ENCODE measurements around the gene CFAP74.

The CFAP74 gene

DNA sequence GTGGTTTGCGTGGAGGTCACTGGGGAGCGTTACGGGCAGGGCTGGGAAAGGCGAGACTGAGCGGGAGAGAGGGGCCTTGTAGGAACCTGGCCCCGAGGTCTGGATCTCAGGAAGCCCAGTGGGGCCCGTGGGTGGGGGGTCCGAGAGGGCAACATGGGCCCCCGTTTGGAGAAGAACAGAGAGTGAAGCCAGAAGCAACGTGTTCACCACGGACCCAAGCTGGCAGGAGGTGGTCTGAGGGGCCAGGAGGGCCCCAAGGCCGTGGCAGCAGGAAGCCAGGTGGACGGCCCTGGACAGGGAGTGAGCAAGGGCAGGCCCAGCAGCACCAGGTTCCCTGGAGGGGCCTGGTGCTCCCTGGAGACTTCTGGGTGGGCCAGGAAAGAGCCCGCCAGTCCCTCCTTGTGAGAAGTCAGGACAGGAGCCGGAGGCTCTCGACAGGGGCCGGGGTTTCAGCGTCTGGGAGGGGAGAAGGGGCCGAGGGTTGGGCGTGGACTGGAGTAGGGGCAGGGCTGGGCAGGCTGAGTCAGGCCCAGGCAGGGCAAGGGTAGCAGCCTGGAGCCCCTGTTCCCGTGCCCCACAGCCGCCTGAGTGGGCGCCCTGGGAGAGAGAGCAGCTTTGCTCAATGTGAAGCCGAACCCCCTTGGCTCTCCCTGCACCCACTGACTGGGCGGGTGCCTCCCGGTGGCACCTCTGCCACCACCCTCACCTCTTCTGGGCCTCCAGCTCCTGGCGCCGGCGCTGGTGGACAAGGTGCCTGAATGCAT, 33.5 kb downstream of the CFAP74 start:
- FAIRE-seq, result no peak
- DNase-seq (ENCODE audit: low spot score), result no peak

DNA sequence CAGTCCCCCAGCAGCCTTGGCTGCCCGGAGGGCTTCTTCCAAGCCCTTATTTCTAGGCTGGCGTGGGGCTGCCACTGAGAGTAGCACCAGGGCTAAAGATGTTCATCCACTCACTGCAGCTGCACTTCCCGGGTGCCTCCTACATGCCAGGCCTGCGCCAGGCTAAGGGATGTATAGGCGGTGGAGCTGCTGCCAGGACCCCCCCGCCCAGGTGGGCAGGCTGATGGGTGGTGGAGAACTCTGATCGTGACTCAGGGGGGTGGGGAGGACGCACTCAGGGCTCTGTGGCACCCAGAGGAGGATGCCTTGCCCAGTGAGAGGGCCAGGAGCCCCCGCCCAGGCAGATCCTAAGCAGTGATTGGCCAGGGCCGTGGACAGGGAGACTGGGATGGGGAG, 34.1 kb downstream of the CFAP74 start:
- no peak for FAIRE-seq
- no peak for DNase-seq (ENCODE audit: low spot score)

DNA sequence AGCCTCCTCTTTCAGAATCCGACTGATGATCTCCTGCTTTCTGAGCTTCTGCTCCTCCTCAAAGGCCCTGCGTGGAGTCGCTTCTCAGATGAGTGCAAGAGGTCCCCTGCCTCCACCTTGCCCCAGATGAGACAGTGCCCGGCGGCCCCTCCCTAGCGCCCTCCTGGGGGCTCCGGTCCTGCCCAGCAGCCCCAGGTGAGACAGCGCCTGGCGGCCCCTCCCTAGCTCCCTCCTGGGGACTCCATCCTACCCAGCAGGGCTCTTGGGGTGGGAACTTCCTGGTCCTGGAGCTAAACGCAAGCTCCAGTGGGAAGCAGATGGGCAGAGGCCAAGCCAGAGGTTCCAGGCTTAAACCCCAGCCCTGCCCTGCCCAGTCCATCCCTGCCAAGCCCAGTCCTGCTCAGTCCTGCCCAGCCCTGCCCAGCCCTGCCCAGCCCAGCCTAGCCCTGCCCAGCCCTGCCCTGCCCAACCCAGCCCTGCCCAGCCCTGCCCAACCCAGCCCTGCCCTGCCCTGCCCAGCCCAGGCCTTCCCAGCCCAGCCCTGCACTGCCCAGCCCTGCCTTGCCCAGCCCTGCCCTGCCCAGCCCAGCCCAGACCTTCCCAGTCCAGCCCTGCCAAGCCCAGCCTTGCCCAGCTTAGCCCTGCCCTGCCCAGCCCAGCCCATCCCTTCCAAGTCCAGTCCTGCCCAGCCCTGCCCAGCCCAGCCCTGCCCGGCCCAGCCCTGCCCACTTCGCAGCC, 34.6 kb downstream of the CFAP74 start:
- FAIRE-seq (no peak), DNase-seq (ENCODE audit: low spot score) (no peak)

DNA sequence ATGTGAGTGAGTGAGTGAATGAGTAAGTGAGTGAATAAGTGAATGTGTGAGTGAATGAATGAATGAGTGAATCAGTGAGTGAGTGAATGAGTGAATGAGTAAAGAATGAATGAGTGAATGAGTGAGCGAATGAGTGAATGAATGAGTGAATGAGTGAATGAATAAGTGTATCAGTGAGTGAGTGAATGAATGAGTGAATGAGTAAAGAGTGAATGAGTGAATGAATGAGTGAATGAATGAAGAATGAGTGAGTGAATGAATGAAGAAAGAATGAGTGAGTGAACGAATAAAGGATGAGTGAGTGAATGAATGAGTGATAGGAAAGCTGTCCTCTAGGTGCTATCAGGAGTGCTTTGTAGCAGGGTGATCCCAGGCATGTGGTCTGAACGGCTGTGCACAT, 35.7 kb downstream of the CFAP74 start:
- FAIRE-seq (no peak), DNase-seq (ENCODE audit: low spot score) (no peak)

DNA sequence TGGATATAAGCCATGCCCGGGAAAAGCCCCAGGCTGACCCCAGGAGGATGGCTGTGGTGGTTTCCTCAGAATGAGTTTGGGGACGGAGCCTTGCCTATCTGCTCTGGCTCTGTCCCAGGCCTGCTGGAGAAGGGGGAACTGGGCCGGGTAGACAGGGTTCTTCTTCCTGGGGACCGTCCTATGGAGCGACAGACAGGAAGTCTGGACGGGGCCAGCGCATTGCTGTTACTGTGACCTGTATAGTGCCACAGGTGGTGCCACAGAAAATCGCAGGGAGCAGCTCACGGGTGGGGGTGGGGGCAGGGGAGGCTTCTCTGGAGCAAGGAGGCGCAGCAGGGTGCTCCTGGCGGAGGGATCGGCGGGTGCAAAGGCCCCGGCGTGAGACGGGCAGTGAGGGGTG, 36.4 kb downstream of the CFAP74 start:
- no peak for FAIRE-seq

DNA sequence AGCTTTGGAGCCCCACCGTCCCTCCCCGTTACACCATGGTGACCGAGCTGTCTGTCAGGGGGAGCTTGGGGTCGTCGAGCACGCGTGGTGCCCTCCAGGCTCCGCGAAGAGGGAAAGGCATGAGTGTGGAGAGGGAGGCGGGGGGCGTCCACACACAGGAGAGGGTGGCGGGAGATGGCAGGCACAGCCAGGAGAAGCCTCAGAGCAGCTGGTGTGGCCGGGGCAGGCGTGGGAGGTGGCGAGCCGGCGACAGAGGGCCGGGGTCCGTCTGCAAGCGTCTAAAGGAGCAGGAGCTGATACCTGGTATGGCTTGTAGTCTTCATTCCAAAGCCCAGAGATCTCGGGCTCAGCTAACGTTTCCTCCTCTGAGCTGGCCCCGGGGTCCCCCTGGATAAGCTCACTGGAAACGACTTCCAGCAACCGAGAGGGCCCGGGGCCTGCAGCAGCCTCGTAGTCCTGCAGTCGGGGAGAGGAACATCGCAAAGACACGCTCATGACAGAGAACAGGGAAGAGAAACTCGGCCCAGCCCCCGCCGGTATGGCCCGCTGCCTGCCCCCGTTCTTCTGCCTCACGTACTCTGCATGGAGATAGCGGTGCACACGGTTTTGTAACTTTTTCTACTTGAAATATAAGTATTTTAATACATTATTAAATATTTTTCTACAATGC, 37.4 kb downstream of the CFAP74 start:
- no peak for FAIRE-seq
- DNase-seq (ENCODE audit: low spot score), result no peak

More for the DNA sequence above, 36.4 kb downstream of the CFAP74 start:
- DNase-seq (ENCODE audit: low spot score), result no peak

DNA sequence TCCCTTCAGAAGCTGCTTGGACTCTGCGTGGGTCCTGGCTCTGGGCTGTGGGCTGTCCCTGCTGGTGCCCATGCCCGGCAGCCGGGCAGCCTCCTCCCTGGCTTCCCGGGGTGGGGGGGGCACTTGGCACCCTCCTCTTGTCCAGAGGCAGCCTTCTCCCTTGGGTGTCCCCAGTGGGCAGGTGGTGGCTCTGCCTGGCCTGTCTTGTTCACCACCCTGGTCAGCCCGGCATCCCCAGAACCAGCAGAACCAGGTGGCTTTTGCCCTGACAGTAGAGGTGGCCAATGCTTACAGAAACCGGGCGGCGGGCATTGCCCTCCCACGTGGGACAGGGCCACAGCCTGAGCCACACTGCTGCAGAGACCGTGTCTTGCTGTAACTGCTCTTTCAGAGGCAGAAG, 38.0 kb downstream of the CFAP74 start:
- DNase-seq (ENCODE audit: low spot score) (no peak), FAIRE-seq (no peak)

DNA sequence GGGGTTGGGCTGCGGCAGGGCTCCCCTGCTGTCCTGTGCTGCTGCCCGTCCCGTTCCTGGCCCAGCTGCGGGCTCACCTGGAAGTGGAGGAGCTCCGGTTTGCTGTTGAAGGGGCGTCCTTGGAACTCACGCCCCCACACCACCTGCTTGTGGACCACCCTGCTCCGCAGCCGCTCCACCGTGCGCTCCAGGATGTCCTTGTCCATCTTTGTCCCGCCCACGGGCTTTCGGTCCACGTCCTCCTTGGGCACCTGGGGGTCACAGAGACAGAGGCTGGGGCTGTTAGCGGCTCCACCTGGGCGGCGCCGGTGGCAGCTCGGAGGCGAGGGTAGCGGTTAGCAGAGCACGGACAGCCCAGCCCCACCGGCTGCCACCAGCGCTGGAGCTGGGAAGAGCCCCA, 38.8 kb downstream of the CFAP74 start:
- DNase-seq (ENCODE audit: low spot score) (no peak), FAIRE-seq (no peak)

DNA sequence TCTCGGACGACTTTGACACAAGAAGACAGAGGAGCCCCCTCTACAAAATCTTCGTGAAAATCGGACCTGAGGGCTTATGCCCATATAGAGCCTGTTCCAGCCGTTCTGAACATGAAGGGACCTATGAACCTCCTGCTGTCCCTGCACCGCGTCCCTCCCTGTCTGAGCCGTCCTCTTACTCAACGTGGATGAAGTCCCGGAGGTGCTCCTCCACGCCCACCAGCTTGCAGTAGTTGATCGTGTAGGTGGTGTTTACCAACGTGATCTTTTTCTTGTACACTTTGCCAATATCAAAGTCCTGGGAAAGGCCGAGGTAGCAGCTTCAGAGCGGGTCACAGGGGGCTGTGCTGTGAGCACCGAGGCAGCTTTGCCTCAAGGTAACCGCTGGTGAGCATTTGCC, 40.0 kb downstream of the CFAP74 start:
- FAIRE-seq (no peak), DNase-seq (ENCODE audit: low spot score) (no peak)

DNA sequence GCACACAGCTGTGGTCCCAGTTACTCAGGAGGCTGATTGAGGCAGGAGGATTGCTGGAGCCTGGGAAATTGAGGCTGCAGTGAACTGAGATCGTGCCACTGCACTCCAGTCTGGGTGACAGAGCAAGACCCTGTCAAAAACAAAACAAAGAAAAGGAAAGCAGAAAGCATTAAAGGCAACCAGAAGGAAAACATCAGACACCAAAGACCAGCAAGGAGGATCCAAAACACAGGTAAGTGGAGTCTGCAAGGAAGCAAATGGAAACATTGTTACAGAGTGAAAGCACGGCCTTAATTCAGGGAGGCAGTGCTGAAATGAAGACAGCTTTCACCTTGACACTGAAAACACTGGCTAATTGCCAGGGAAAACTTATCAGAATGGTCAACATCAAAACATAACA, 40.8 kb downstream of the CFAP74 start:
- FAIRE-seq (no peak), DNase-seq (ENCODE audit: low spot score) (no peak)

DNA sequence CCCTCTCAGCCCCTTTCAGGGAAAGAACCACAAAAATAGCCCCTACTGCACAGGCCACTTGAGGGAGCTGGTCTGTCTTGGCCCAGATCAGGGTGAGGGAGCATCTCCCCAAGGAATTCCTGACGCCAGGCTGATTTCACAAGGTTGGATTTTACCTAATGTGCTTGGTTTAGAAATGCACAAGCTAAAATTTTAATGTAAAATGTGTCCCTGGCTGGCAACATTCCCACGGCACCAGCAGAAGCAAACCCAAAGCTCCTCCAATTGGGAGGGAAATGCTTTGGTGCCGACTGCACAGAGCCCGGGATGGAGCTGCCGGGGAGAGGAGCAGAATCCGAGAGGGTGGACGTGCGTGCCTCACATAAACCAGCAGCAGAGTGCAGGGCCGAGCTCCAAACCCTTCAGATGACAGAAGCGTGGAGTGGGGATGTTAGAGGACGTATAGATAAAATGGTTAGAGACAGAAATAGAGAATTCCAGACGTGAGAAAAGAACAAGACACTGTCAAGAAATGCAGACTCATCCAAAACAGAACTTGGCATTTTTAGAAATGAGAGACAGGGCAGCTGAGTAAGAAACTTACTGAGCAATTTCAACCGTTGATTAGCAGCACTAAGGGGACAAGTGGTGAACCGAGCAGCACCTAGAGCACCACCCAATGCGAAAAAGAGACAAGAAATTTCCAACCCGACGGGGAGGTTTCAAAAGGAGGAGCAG, 42.9 kb downstream of the CFAP74 start:
- FAIRE-seq, result no peak
- DNase-seq (ENCODE audit: low spot score), result no peak

DNA sequence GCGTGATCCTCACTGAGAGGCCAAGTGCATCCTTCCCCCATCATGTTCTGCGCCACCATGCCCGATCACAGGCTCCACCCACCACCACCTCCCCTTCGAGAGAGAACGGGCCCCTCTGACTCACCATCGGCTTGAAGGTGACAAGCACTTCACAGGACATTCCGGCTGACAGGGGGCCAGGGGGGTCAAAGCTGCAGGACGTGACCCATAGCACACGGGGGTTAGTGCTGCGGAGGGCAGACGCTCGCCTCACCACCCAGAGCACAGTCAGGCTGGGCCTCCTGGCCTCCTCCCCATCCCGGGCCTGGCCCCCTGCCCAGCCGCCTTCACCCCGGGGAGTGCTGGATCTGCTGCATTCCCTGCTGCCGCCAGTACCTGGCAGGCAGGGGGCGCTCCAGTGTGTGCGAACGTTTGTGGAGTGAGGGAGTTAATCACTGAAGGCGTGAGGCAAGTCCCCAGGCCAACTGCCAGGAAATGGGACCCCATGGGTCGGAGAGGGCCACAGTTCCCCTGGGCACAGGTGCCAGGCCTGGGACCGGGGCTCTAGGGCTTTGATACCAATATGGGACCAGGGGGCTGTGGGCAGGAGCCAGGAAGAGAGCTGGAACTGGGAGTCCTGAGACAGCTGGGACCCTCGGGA, 43.6 kb downstream of the CFAP74 start:
- peak; percentile 83 for DNase-seq (ENCODE audit: low spot score)
- FAIRE-seq, result peak; percentile 17

DNA sequence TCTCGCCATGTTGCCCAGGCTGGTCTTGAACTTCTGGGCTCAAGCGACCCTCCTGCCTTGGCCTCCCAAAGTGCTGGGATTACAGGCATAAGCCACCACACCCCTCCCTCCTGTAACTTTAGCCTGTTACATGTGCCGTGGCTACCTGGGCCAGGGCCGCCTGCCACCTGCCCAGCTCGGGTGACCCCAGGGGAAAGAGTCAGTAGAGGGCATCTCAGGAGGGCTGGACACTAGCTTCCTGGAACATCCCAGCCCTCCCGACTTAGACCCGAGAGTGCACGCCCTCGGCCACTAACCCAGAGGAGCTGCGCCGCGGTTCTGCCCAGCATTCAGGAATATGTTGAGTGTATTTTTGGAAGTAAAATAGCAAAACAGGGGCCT, 44.1 kb downstream of the CFAP74 start:
- FAIRE-seq, result no peak
- no peak for DNase-seq (ENCODE audit: low spot score)

DNA sequence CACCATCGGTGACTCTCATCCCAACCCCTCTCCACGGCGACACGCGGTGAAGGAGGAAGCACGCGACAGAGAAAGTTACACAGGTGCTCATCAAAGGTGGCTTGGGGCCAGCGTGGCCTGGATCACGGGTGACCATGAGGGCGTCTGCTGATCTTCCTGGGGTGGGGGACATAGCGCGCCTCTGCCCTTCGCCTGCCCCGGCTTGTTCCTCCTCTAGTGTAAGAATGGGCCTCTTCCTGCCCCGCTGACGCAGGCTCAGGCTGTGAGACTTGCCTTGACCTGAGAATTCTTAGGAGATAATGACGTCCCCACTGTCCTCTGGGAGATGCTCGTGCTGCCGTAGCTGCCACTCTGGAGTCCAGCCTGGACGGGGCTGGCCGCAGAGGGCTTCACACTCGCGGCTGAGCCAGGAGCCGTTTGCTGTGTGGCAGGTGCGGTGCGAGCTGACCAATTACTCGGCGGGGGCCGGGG, 45.5 kb downstream of the CFAP74 start:
- no peak for FAIRE-seq

DNA sequence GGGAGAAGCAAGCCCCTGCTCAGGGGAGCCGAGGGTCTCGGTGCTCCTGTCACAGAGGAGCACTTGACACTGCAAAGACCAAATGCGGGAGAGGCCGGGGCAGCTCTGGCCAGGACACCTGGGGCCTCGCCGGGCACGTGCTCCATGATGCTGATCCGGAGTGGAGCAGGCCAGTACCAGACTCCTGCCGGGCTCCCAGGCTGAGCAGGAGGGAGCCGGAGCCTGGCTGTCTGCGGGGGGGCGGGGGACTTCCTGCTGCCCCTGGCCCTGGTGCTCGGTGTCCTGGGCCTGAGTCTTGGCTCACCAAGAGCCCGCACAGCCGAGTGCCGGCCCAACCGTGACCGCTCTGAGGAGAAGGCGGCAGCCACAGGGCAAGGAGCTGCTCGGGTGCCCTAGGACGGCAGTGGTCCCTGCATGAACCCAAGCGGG, 46.0 kb downstream of the CFAP74 start:
- DNase-seq (ENCODE audit: low spot score) (no peak), FAIRE-seq (no peak)

More for the DNA sequence above, 45.5 kb downstream of the CFAP74 start:
- no peak for DNase-seq (ENCODE audit: low spot score)

DNA sequence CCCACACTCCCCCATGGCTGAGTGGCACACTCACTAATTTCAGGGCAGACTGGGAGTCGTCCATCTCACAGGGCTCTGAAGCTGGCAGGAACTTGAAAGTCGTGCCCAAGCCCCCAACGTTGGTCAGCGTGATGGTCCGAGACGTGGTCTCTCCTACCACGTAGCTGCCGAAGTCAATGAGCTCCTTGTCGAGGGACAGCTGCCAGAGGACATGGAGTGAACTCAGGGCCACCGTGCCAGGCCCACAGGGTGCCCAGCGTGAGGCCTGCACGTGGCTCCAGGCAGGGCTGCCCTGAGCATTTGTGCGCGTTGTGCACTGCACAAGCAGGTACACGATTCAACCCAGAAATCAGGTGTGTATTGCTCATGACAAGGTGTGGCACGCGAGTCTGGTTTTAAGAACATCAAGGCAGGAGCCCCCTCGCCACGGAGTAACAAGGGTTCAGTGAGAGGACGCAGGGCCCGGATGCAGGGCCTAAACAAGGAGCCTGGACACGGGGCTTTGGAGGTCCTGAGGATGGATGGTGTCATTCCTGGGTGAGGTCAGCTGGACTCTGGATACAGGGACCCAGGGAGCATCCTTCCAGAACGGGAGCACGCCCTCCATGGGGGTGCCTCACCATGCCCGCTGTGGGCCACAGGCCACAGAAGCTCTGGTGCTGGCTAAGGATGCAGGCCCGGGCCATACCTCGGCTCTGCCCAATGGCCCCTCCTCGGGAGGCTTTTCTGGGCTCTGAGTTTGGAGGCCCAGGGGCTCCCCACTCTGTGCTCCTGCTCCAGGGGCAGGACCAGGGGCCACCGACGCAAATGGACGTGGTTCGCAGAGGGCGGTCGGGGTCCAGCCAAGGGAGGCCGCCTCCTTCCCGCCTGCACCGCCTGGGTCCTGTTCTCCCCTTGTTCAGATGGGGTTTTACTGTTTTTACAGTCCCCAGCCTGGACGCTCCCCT, 46.7 kb downstream of the CFAP74 start:
- DNase-seq (ENCODE audit: low spot score) (no peak), FAIRE-seq (no peak)

DNA sequence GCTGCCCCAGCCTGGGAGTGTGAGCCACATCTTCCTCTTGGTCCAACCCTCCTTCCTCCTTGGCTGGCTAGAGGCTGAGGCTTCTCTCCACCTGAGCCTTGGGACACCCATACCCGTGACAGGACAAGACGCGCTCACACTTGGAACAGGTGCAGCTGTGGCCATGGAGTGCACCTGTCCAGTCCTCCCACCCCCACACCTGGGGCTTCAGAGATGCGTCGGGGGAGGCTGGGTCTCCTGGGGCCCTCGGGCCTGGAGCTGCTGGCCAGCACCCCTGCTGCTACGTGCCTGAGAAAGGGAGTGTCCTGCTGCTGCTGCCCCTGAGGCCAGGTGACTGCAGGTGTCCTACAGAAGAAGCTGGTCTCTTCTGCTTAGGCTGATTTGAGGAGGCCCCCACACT, 47.5 kb downstream of the CFAP74 start:
- FAIRE-seq (no peak), DNase-seq (ENCODE audit: low spot score) (no peak)

DNA sequence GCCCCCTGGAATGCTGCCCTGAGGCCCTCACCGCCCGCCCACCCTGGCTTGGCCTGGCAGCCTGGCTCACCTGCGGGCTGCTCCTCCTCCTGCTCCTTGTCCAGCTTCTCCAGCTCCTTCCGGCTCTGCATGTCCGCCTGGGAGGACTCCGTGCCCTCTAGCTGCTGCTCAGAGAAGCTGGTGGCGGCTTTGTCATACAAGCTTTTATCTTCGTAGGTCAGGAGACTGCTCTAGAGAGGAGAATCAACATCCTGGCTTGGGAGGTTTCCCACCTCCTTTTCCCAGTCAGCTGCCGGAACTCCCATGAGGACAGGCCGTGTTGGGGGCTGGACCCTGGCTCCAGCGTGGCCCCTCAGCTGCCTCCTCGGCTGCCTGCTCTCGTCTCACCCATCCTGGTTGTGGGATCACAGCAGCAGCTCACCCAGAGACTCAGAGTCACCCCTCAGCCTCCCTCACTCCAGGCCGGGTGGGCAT, 47.9 kb downstream of the CFAP74 start:
- FAIRE-seq (no peak), DNase-seq (ENCODE audit: low spot score) (no peak)

DNA sequence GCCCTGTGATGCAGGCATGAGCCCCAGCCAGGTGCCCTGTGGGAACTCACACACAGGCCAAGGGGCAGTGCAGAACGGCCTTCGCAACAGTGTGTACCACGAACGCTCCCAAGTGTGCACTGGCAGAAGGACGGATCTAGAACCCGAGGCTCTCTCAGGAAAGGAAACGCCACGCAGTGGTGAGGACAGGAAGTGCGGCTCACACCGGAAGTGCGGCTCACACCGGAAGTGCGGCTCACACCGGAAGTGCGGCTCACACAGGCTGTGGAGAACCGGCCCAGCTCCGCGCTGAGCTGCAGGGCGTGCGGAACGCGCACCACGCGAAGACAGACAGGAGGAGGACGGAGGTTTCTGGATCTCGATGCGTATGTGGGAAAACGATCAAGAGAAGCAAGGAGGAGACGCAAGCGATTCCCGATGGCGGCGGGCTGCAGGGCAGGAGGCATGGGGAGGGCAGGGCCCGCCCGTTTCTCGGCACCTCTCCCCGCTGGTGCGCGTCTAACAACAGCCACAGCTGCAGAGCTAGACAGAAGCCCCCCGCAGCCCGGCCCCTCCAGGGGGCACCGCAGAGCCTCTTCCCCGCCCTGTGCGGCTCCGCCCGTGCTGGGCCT, 48.6 kb downstream of the CFAP74 start:
- DNase-seq (ENCODE audit: low spot score) (no peak), FAIRE-seq (peak; percentile 5)
